Ovary (tissue), 3 donors: ENCODE results near the gene KRT72.

ENCODE experiments used
- POLR2A ChIP-seq: fragments of 450-650 bp; IDR thresholded peaks from one replicate; pipeline ENCODE4 v1.6.1; 2017; ENCODE audit warnings: antibody characterized with exemption, mild to moderate bottlenecking, moderate library complexity
- TF ChIP-seq, protein P1 (sequence below), 3 donors: fragments of 450-650 bp in 2 of 3; fragments of 200-600 bp in 1 of 3; IDR thresholded peaks; one replicate each; pipeline versions ENCODE4 v1.5.1 to v1.8.0; 2016 to 2022; ENCODE audit warnings: antibody characterized with exemption in 3 of 3, mild to moderate bottlenecking in 1 of 3
- donor health status: DM: no; HTN: no; CAD: no.

DNA sequence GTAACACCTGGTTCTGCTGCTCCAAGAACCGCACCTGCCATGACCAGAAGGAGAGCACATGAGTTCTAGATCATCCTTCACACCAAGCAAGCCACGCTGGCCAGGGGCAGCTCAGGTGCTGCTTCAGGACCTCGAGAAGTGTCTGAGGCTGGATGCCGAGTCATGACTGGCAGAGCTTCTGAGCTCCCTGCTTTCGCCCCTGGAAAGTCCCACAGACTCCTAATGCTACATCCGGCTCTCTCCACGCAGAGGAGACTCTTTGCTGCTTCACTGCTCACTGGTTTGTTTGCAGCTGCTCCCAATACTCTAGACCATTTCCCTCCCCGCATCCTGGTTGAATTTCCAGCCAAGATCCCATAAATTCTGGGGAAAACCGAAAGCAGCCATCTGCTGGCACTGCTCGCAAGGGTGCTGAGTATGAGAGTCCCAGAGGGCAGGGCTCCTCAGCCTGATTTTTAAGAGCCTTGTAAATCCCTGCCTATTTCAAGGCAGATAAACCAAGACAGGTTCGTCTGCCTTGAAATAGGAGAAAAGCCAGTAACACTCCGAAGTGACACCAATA is 49.3 kb upstream of the KRT72 start:
- TF ChIP-seq, protein P1, sequence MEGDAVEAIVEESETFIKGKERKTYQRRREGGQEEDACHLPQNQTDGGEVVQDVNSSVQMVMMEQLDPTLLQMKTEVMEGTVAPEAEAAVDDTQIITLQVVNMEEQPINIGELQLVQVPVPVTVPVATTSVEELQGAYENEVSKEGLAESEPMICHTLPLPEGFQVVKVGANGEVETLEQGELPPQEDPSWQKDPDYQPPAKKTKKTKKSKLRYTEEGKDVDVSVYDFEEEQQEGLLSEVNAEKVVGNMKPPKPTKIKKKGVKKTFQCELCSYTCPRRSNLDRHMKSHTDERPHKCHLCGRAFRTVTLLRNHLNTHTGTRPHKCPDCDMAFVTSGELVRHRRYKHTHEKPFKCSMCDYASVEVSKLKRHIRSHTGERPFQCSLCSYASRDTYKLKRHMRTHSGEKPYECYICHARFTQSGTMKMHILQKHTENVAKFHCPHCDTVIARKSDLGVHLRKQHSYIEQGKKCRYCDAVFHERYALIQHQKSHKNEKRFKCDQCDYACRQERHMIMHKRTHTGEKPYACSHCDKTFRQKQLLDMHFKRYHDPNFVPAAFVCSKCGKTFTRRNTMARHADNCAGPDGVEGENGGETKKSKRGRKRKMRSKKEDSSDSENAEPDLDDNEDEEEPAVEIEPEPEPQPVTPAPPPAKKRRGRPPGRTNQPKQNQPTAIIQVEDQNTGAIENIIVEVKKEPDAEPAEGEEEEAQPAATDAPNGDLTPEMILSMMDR (IDR thresholded peaks at IDR 0.05): no peak
- TF ChIP-seq POLR2A: no peak
